ENCODE results near the gene KRTAP2-4. TPM values are rescaled to one million over a fixed set of nuclear protein-coding genes. Genes with fewer than 3 reads are reported as not detected.

Gene KRTAP2-4
- total and polyA plus RNA-seq, 2 of the 4 experiments (the other 2 are of a cell fraction) = not detected

GRCh38 chr17:41052566-41052965 lies 13.1 kb downstream of the KRTAP2-4 start:
- no peak for ATAC-seq (ENCODE audit: low read depth)
- H3K14ac ChIP-seq (replicated peaks; ENCODE audit: low read depth, low read length) = no peak overlapping the region
- H4K8ac ChIP-seq (ENCODE audit: low read depth in 2 of 2, low read length in 2 of 2) = peak overlapping the region; percentile 1 to 19; a peak in 2 of 4 replicates
- H3K4me1 ChIP-seq (ENCODE audit: control insufficient read depth, insufficient read depth, low read length) = peaks cover 5% of the 10 kb centered on the region
- POLR2A ChIA-PET (ENCODE audit: unreplicated experiment) = no interaction called here
- H3K27me3 ChIP-seq (ENCODE audit: control insufficient read depth, insufficient read depth, low read length) = no peaks in the 10 kb centered on the region
- in situ Hi-C loops (cut with MboI; ENCODE audit: low sequenced_read_pairs) (no loop called here), intact Hi-C loops (cut with micrococcal nuclease) (no loop called here), dilution Hi-C loops (cut with HindIII; ENCODE audit: low sequenced_read_pairs, unreplicated experiment) (no loop called here)
- H3K9ac ChIP-seq (ENCODE audit: low read depth, low read length) = no peak overlapping the region
- peak overlapping the region; percentile 62; the same call in 1 of the 2 replicates for H2BK120ac ChIP-seq (ENCODE audit: low read depth, low read length)
- H2BK5ac ChIP-seq (ENCODE audit: low read depth, low read length, poor library complexity, severe bottlenecking) = peak overlapping the region; percentile 56
- no peak for DNase-seq
- no peak overlapping the region for H3K4me3 ChIP-seq (ENCODE audit: insufficient read depth, low read depth, low read length)
- no peak overlapping the region for H2AK9ac ChIP-seq (replicated peaks; ENCODE audit: low read depth, low read length, poor library complexity)
- H4K5ac ChIP-seq (ENCODE audit: low read depth, low read length) = peak overlapping the region; percentile 84; the same call in 1 of the 2 replicates
- H3K36me3 ChIP-seq (ENCODE audit: control insufficient read depth, insufficient read depth, low read length) = no peaks in the 10 kb centered on the region
- TF ChIP-seq USF2 (IDR thresholded peaks at IDR 0.05; ENCODE audit: low read depth, low read length) (no peak), RFX5 (IDR thresholded peaks at IDR 0.05; ENCODE audit: low read depth, low read length) (no peak), MAZ (IDR thresholded peaks at IDR 0.05; ENCODE audit: borderline replicate concordance, low read depth, low read length) (no peak), MXI1 (IDR thresholded peaks at IDR 0.05; ENCODE audit: borderline replicate concordance, low read depth, low read length) (no peak), CHD1 (IDR thresholded peaks at IDR 0.05; ENCODE audit: low read depth, low read length) (no peak), CEBPB (IDR thresholded peaks at IDR 0.05; ENCODE audit: low read depth, low read length) (no peak), ELK1 (IDR thresholded peaks at IDR 0.05; ENCODE audit: borderline replicate concordance, low read depth, low read length) (no peak), SMC3 (IDR thresholded peaks at IDR 0.05; ENCODE audit: low read depth, low read length) (no peak), POLR2A (IDR thresholded peaks at IDR 0.05; ENCODE audit: low read depth, low read length) (no peak), RAD21 (IDR thresholded peaks at IDR 0.05; ENCODE audit: low read length) (no peak), RCOR1 (IDR thresholded peaks at IDR 0.05; ENCODE audit: insufficient replicate concordance, low read length) (no peak)
- no peak overlapping the region for H3K27ac ChIP-seq (ENCODE audit: insufficient read depth, low read length)
- no peak overlapping the region for H2AFZ ChIP-seq (replicated peaks; ENCODE audit: low read length, poor library complexity)
- peaks cover 10% of the 10 kb centered on the region; the same call in 1 of the 2 replicates for H3K9me1 ChIP-seq (ENCODE audit: insufficient read depth, low read length)
- no peak overlapping the region for H3K23ac ChIP-seq (ENCODE audit: low read depth, low read length)
- no peaks in the 10 kb centered on the region for H3K79me1 ChIP-seq (ENCODE audit: low read depth in 1 of 2, low read length in 2 of 2)
- no peak overlapping the region for H3K56ac ChIP-seq (ENCODE audit: extremely low read depth, insufficient read depth, low read length)
- no peaks in the 10 kb centered on the region for H4K20me1 ChIP-seq (ENCODE audit: insufficient read depth, low read length)
- H3K18ac ChIP-seq (ENCODE audit: low read depth, low read length) = peak overlapping the region; percentile 76; the same call in 1 of the 2 replicates
- no peak overlapping the region for H3K4me2 ChIP-seq (ENCODE audit: low read depth, low read length)
- peak overlapping the region; percentile 77; the same call in 1 of the 3 replicates for H2BK15ac ChIP-seq (ENCODE audit: low read depth, low read length)
- BruUV-seq (replicated peaks) = no TSS peak
- peak overlapping the region; percentile 64 for H2BK20ac ChIP-seq (ENCODE audit: low read depth, low read length)
- no peak overlapping the region; the same call in 1 of the 2 replicates for H2AK5ac ChIP-seq (ENCODE audit: low read depth, low read length)
- no peaks in the 10 kb centered on the region for H3K9me3 ChIP-seq (ENCODE audit: control insufficient read depth, insufficient read depth, low read length)
- CTCF ChIA-PET = no interaction called here
- H3K4ac ChIP-seq (ENCODE audit: low read depth, low read length) = no peak overlapping the region
- H4K91ac ChIP-seq (ENCODE audit: insufficient read depth, low read depth, low read length) = no peak overlapping the region

Measured in IMR-90 (cell line).